Astrocyte of the cerebellum (primary cell): ENCODE results near the gene MXD1.

Source experiments
- DNase-seq: peaks from one replicate; pipeline ENCODE4 v3.0.0-alpha.2; 2011; ENCODE audit warnings: low read depth
- H3K4me3 ChIP-seq: 2 replicates; pipeline ENCODE4 v1.5.1; 2011; ENCODE audit warnings: mild to moderate bottlenecking, low read depth, low read length, moderate library complexity
- CTCF ChIP-seq: IDR thresholded peaks from 2 replicates; pipeline ENCODE4 v1.5.1; 2012; ENCODE audit warnings: low read length, low read depth, moderate library complexity, mild to moderate bottlenecking; ENCODE audit errors: missing control alignments
- in situ Hi-C: cut with HindIII; loops from 2 replicates; pipeline ENCODE4 v1.10.0; 2017; ENCODE audit warnings: low sequenced_read_pairs

The MXD1 gene

GRCh38 chr2:69985216-69985615 lies 70.3 kb downstream of the MXD1 start:
- no peak overlapping the region for H3K4me3 ChIP-seq
- TF ChIP-seq CTCF, result no peak
- in situ Hi-C loops, result no loop called here
- no peak for DNase-seq

GRCh38 chr2:69985688-69986087 lies 70.8 kb downstream of the MXD1 start:
- H3K4me3 ChIP-seq, result no peak overlapping the region
- in situ Hi-C loops, result no loop called here
- TF ChIP-seq CTCF, result no peak
- DNase-seq, result no peak

- in situ Hi-C loops, result no loop called here
- H3K4me3 ChIP-seq, result no peak overlapping the region
- no peak for DNase-seq
- no peak for TF ChIP-seq CTCF
These were observed 71.8 kb downstream of the MXD1 start for GRCh38 chr2:69986691-69987090.

DNA sequence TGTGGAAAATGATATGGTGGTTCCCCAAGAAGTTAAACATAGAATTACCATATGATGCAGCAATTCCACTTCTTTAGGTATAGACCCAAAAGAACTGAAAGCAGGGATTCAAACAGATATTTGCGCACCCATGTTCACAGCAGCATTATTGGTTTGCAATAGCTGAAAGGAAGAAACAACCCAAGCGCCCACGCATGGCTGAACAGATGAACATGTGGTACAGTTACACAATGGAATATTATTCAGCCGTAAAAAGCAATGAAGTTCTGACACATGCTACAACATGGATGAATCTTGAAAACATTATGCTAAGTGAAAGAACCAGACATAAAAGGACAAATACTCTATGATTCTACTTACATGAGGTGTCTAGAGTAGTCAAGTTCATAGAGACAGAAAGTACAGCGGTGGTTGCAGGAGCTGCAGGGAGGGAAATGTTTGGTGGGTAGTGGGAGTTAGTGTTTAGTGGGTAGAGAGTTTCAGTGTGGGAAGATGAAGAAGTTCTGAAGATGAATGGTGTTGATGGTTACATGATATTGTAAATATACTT lies 73.3 kb downstream of the MXD1 start:
- TF ChIP-seq CTCF, result no peak
- H3K4me3 ChIP-seq, result no peak overlapping the region
- in situ Hi-C loops, result no loop called here
- no peak for DNase-seq

GRCh38 chr2:69989009-69989408 lies 74.1 kb downstream of the MXD1 start:
- in situ Hi-C loops, result no loop called here
- H3K4me3 ChIP-seq, result no peak overlapping the region
- no peak for TF ChIP-seq CTCF
- no peak for DNase-seq

GRCh38 chr2:69989441-69990105 lies 74.7 kb downstream of the MXD1 start:
- no peak for TF ChIP-seq CTCF
- no peak overlapping the region for H3K4me3 ChIP-seq
- DNase-seq, result no peak
- in situ Hi-C loops, result no loop called here
